WTC11 (cell line): ENCODE measurements around the gene RIMBP2. TPM values are rescaled to one million over a fixed set of nuclear protein-coding genes. Genes with fewer than 3 reads are reported as not detected.

Experiments used
- ATAC-seq: fragments of 200-7000 bp; cut with Tn5 transposase; 2 replicates; pipeline ENCODE4 v1.10.0; 2021; ENCODE audit warnings: mild to moderate bottlenecking, moderate library complexity
- CTCF ChIA-PET: fragments of 300-600 bp; sonication (Branson Sonifier 250); formaldehyde crosslinking; loops from one replicate; lab custom pipeline; 2021; ENCODE audit warnings: antibody characterized with exemption; lab: Charles Lee
- POLR2A ChIA-PET: fragments of 350-600 bp; sonication (Branson Sonifier 250); formaldehyde crosslinking; loops from one replicate; lab custom pipeline; 2021; ENCODE audit warnings: antibody characterized with exemption; lab: Charles Lee
- DNase-seq: peaks from one replicate; pipeline ENCODE4 v3.0.0; 2021; ENCODE audit warnings: low spot score
- H3K27ac Mint-ChIP-seq: 2 replicates; pipeline ENCODE4 v1.8.0; 2021; ENCODE audit warnings: mixed read lengths
- H3K27me3 Mint-ChIP-seq: 2 replicates; pipeline ENCODE4 v1.8.0; 2021; ENCODE audit warnings: low read depth, mild to moderate bottlenecking, moderate library complexity, mixed read lengths
- H3K36me3 Mint-ChIP-seq: 2 replicates; pipeline ENCODE4 v1.8.0; 2021; ENCODE audit warnings: mixed read lengths
- H3K4me1 Mint-ChIP-seq: 2 replicates; pipeline ENCODE4 v1.8.0; 2022; ENCODE audit warnings: mixed read lengths
- H3K4me3 Mint-ChIP-seq: 2 replicates; pipeline ENCODE4 v1.8.0; 2021; ENCODE audit warnings: mild to moderate bottlenecking, moderate library complexity, mixed read lengths
- H3K9me3 Mint-ChIP-seq: 2 replicates; pipeline ENCODE4 v1.8.0; 2021; ENCODE audit warnings: mixed read lengths
- E2F1 ChIP-seq: sonication (generic); formaldehyde crosslinking; IDR thresholded peaks from 2 replicates; pipeline ENCODE4 v1.8.0; 2022; ENCODE audit warnings: mild to moderate bottlenecking, missing genetic modification reagents
- ERG ChIP-seq: fragments of 250-450 bp; sonication (Bioruptor Pico); IDR thresholded peaks from 2 replicates; pipeline ENCODE4 v1.8.0; 2021; ENCODE audit warnings: mild to moderate bottlenecking
- MYBL2 ChIP-seq: sonication (generic); formaldehyde crosslinking; IDR thresholded peaks from 2 replicates; pipeline ENCODE4 v1.8.1; 2023; ENCODE audit warnings: mild to moderate bottlenecking, moderate library complexity, missing genetic modification reagents
- OVOL2 ChIP-seq: fragments of 250-450 bp; sonication (Bioruptor Pico); IDR thresholded peaks from 2 replicates; pipeline ENCODE4 v1.9.0; 2021; ENCODE audit warnings: mild to moderate bottlenecking, borderline replicate concordance
- PRDM15 ChIP-seq: sonication (generic); formaldehyde crosslinking; IDR thresholded peaks from 2 replicates; pipeline ENCODE4 v1.8.0; 2022; ENCODE audit warnings: missing genetic modification reagents
- TEAD1 ChIP-seq: sonication (generic); formaldehyde crosslinking; IDR thresholded peaks from 2 replicates; pipeline ENCODE4 v1.8.0; 2022; ENCODE audit warnings: mild to moderate bottlenecking, missing genetic modification reagents
- ZNF317 ChIP-seq: sonication (generic); formaldehyde crosslinking; IDR thresholded peaks from 2 replicates; pipeline ENCODE4 v1.8.1; 2023; ENCODE audit warnings: low read depth, mild to moderate bottlenecking, moderate library complexity, missing genetic modification reagents, borderline replicate concordance
- total RNA-seq: library from RNA; stranded (reverse); gene quantifications from 3 replicates; pipeline ENCODE4 v1.2.3, GENCODE V29; 2021
- TF ChIP-seq, protein P1 (sequence below): sonication (generic); formaldehyde crosslinking; IDR thresholded peaks from 2 replicates; pipeline ENCODE4 v1.8.1; 2023; ENCODE audit warnings: mild to moderate bottlenecking, moderate library complexity, missing genetic modification reagents
- TF ChIP-seq, protein P2 (sequence below): sonication (generic); formaldehyde crosslinking; IDR thresholded peaks from 2 replicates; pipeline ENCODE4 v1.8.1; 2022; ENCODE audit warnings: missing genetic modification reagents, borderline replicate concordance
- TF ChIP-seq, protein P3 (sequence below): sonication (generic); formaldehyde crosslinking; IDR thresholded peaks from 2 replicates; pipeline ENCODE4 v1.8.0; 2023; ENCODE audit warnings: missing genetic modification reagents
- TF ChIP-seq, protein P4 (sequence below): sonication (generic); formaldehyde crosslinking; IDR thresholded peaks from 2 replicates; pipeline ENCODE4 v1.8.0; 2023; ENCODE audit warnings: missing genetic modification reagents, mild to moderate bottlenecking, borderline replicate concordance

RIMBP2 gene
- total RNA-seq, 1 experiment from 2014 or later, result 2.6 TPM

DNA sequence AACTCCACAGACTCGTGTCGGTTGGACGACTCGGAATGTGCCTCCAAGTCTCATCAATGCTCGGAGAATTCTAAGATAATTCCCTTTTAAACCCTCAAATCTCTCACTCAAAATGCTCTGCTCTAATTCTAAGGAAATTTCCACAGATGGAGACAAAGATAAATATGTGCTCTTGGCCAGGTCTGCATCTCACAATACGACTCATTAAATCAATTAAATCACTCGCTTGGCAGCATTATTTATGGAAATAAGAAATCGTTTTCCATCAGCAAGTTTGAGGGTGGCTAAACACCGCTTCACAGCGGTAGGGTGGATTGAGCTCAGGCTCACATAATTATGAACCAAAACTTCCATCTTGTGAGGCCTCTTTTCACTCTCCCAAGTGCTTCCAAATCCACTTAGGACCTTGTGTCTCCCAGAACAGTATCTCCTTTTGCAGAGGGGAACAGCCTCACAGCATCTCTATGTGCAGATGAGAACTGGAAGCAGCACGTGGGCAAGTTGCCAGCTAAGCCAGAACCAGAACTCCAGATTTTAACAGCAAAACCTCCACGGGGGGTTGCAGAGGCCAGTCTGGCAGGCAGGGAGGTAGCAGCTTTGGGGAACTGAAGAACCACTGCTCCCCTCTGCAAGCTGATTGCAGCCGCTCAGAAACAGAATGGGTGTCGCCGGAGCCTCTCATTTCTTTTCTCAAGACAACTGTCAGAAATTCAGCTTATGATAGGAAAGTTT lies 43.8 kb downstream of the RIMBP2 start:
- no peak overlapping the region for H3K27ac Mint-ChIP-seq
- DNase-seq, result no peak
- peaks cover 26% of the 10 kb centered on the region for H3K9me3 Mint-ChIP-seq
- 0 out of 2 replicates have a peak, but pooled peaks cover 3% of the 10 kb centered on the region for H3K4me1 Mint-ChIP-seq
- H3K27me3 Mint-ChIP-seq, result no peaks in the 10 kb centered on the region; the same call in 1 of the 2 replicates
- ChIA-PET POLR2A (no interaction called here), CTCF (no interaction called here)
- ATAC-seq, result no peak
- H3K4me3 Mint-ChIP-seq, result no peak overlapping the region
- TF ChIP-seq E2F1, result no peak
- H3K36me3 Mint-ChIP-seq, result peaks cover 16% of the 10 kb centered on the region

- CTCF ChIA-PET, result no interaction called here
Observed at GRCh38 chr12:130671556-130671955, 44.5 kb downstream of the RIMBP2 start.

GRCh38 chr12:130669797-130670196 lies 46.3 kb downstream of the RIMBP2 start:
- Mint-ChIP-seq H3K4me3 (no peak overlapping the region), H3K27me3 (no peaks in the 10 kb centered on the region; the same call in 1 of the 2 replicates), H3K27ac (no peak overlapping the region), H3K36me3 (peaks cover 18% of the 10 kb centered on the region), H3K9me3 (peaks cover 40% of the 10 kb centered on the region), H3K4me1 (0 out of 2 replicates have a peak, but pooled peaks cover 3% of the 10 kb centered on the region)
- ATAC-seq (no peak), DNase-seq (no peak)
- CTCF ChIA-PET, result no interaction called here
- POLR2A ChIA-PET, result no interaction called here
- no peak for TF ChIP-seq TEAD1 (CRISPR knock-in tag)
- TF ChIP-seq, protein P1, sequence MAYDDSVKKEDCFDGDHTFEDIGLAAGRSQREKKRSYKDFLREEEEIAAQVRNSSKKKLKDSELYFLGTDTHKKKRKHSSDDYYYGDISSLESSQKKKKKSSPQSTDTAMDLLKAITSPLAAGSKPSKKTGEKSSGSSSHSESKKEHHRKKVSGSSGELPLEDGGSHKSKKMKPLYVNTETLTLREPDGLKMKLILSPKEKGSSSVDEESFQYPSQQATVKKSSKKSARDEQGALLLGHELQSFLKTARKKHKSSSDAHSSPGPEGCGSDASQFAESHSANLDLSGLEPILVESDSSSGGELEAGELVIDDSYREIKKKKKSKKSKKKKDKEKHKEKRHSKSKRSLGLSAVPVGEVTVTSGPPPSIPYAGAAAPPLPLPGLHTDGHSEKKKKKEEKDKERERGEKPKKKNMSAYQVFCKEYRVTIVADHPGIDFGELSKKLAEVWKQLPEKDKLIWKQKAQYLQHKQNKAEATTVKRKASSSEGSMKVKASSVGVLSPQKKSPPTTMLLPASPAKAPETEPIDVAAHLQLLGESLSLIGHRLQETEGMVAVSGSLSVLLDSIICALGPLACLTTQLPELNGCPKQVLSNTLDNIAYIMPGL (CRISPR knock-in tag), result no peak
- TF ChIP-seq PRDM15, result no peak
- TF ChIP-seq, protein P2, sequence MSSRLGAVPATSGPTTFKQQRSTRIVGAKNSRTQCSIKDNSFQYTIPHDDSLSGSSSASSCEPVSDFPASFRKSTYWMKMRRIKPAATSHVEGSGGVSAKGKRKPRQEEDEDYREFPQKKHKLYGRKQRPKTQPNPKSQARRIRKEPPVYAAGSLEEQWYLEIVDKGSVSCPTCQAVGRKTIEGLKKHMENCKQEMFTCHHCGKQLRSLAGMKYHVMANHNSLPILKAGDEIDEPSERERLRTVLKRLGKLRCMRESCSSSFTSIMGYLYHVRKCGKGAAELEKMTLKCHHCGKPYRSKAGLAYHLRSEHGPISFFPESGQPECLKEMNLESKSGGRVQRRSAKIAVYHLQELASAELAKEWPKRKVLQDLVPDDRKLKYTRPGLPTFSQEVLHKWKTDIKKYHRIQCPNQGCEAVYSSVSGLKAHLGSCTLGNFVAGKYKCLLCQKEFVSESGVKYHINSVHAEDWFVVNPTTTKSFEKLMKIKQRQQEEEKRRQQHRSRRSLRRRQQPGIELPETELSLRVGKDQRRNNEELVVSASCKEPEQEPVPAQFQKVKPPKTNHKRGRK (CRISPR knock-in tag), result no peak
- TF ChIP-seq MYBL2, result no peak

More at GRCh38 chr12:130671556-130671955, 44.5 kb downstream of the RIMBP2 start:
- ATAC-seq (no peak), DNase-seq (no peak)
- H3K27me3 Mint-ChIP-seq, result no peaks in the 10 kb centered on the region; the same call in 1 of the 2 replicates
- H3K9me3 Mint-ChIP-seq, result peaks cover 28% of the 10 kb centered on the region
- POLR2A ChIA-PET, result no interaction called here
- TF ChIP-seq, protein P3, sequence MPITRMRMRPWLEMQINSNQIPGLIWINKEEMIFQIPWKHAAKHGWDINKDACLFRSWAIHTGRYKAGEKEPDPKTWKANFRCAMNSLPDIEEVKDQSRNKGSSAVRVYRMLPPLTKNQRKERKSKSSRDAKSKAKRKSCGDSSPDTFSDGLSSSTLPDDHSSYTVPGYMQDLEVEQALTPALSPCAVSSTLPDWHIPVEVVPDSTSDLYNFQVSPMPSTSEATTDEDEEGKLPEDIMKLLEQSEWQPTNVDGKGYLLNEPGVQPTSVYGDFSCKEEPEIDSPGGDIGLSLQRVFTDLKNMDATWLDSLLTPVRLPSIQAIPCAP (CRISPR knock-in tag), result no peak
- TF ChIP-seq ERG (no peak), OVOL2 (CRISPR knock-in tag) (no peak), ZNF317 (no peak)
- TF ChIP-seq, protein P4, sequence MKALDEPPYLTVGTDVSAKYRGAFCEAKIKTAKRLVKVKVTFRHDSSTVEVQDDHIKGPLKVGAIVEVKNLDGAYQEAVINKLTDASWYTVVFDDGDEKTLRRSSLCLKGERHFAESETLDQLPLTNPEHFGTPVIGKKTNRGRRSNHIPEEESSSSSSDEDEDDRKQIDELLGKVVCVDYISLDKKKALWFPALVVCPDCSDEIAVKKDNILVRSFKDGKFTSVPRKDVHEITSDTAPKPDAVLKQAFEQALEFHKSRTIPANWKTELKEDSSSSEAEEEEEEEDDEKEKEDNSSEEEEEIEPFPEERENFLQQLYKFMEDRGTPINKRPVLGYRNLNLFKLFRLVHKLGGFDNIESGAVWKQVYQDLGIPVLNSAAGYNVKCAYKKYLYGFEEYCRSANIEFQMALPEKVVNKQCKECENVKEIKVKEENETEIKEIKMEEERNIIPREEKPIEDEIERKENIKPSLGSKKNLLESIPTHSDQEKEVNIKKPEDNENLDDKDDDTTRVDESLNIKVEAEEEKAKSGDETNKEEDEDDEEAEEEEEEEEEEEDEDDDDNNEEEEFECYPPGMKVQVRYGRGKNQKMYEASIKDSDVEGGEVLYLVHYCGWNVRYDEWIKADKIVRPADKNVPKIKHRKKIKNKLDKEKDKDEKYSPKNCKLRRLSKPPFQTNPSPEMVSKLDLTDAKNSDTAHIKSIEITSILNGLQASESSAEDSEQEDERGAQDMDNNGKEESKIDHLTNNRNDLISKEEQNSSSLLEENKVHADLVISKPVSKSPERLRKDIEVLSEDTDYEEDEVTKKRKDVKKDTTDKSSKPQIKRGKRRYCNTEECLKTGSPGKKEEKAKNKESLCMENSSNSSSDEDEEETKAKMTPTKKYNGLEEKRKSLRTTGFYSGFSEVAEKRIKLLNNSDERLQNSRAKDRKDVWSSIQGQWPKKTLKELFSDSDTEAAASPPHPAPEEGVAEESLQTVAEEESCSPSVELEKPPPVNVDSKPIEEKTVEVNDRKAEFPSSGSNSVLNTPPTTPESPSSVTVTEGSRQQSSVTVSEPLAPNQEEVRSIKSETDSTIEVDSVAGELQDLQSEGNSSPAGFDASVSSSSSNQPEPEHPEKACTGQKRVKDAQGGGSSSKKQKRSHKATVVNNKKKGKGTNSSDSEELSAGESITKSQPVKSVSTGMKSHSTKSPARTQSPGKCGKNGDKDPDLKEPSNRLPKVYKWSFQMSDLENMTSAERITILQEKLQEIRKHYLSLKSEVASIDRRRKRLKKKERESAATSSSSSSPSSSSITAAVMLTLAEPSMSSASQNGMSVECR (CRISPR knock-in tag), result no peak
- H3K27ac Mint-ChIP-seq, result no peak overlapping the region
- H3K4me1 Mint-ChIP-seq, result 0 out of 2 replicates have a peak, but pooled peaks cover 3% of the 10 kb centered on the region
- no peak overlapping the region for H3K4me3 Mint-ChIP-seq
- H3K36me3 Mint-ChIP-seq, result peaks cover 18% of the 10 kb centered on the region
